Activated naive CD8-positive, alpha-beta T cell treated with anti-CD3 and anti-CD28 coated beads for 36 hours (primary cell): ENCODE measurements around the gene CROCC2. TPM values are rescaled to one million over a fixed set of nuclear protein-coding genes. Genes with fewer than 3 reads are reported as not detected.

ENCODE experiments used
- DNase-seq: peaks from one replicate; pipeline ENCODE4 v3.0.0; 2021
- H3K27ac Mint-ChIP-seq: one replicate; pipeline ENCODE4 v1.8.0; 2022; ENCODE audit warnings: mild to moderate bottlenecking, moderate library complexity, mixed read lengths
- H3K27me3 Mint-ChIP-seq: one replicate; pipeline ENCODE4 v1.8.0; 2022; ENCODE audit warnings: mild to moderate bottlenecking, mixed read lengths
- H3K36me3 Mint-ChIP-seq: one replicate; pipeline ENCODE4 v1.8.0; 2021; ENCODE audit warnings: mild to moderate bottlenecking, mixed read lengths
- H3K4me1 Mint-ChIP-seq: one replicate; pipeline ENCODE4 v1.8.0; 2021; ENCODE audit warnings: mixed read lengths
- H3K4me3 Mint-ChIP-seq: one replicate; pipeline ENCODE4 v1.8.0; 2022; ENCODE audit warnings: mild to moderate bottlenecking, moderate library complexity, mixed read lengths
- H3K9me3 Mint-ChIP-seq: one replicate; pipeline ENCODE4 v1.8.0; 2022; ENCODE audit warnings: mixed read lengths
- total RNA-seq, 2 experiments: library from RNA; stranded (reverse); gene quantifications; one replicate each; pipeline ENCODE4 v1.2.3, GENCODE V29; 2021

CROCC2 gene
- total RNA-seq, 2 experiments from 2014 or later, result not detected

DNA sequence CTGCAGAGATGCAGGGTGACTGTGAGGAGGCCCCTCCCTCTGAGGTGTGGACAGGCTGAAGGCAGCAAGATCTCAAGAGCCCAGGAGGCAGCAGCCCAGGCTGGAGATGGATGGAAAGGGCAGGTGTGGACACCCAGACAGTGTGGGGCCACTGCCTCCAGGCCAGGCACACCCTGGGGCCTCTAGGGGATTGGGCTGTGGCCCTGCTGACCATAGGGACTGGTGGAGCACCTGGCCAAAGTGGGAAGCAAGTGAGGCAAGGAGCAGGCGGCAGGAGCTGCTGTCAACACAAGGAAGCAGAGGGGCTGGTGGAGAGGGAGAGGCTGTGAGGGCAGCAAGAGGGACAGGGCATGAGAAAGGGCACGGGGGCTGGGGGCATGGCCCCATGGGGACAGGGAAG, 103.1 kb downstream of the CROCC2 start:
- Mint-ChIP-seq H3K36me3 (peaks cover 12% of the 10 kb centered on the region), H3K9me3 (peaks cover 12% of the 10 kb centered on the region), H3K4me3 (peak overlapping the region; percentile 59), H3K4me1 (peaks cover 37% of the 10 kb centered on the region), H3K27ac (peak overlapping the region; percentile 82), H3K27me3 (no peaks in the 10 kb centered on the region)
- DNase-seq, result no peak

DNA sequence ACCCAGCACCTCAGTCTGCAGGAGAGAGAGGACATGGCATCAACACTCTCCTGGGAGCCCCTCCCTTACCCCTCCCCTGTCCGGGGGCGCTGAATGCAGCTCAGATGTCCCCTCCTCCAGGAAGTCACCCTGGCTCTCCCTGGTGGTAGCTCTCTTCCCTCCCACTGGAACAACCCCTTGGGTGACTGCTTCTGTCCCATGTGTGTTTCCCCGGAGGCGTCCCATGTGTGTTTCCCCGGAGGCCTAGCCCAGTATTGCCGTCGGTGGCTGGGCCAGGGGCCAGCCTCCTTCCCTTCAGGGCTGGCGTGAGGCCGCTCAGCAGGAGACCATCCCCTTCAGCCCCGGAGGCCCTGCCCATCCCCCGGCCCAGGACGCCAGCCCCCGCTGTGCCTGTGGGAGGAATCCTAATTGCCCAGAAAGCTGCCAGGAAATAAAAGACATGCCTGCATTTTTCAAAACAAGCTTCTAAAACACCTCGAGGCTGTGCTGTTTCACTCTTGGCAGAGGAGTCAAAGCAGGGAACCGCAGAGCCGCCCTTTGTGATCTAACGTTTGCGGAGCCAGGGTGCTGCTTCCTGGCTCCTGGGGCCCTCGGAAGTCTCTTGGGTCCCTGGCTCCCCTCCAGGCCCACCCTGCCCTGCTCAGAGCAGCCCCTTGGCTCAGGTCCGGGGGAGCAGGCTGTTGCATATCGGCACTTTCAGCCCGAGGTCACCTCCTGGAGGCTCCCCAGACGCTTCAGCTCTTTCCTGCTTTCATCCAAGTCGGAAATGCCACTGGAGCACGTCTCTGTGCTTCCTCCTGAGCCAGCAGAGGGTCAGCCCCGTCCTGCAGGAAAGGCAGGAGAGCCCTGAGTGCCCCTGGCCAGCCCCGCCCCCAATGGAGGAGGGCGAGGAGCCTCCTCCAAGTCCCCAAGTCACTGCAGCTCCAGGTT, 103.7 kb downstream of the CROCC2 start:
- H3K36me3 Mint-ChIP-seq, result peaks cover 12% of the 10 kb centered on the region
- peak overlapping the region; percentile 54 for H3K4me3 Mint-ChIP-seq
- H3K4me1 Mint-ChIP-seq, result peaks cover 37% of the 10 kb centered on the region
- no peaks in the 10 kb centered on the region for H3K27me3 Mint-ChIP-seq
- peak overlapping the region; percentile 82 for H3K27ac Mint-ChIP-seq
- peak; percentile 54 for DNase-seq
- peaks cover 12% of the 10 kb centered on the region for H3K9me3 Mint-ChIP-seq

DNA sequence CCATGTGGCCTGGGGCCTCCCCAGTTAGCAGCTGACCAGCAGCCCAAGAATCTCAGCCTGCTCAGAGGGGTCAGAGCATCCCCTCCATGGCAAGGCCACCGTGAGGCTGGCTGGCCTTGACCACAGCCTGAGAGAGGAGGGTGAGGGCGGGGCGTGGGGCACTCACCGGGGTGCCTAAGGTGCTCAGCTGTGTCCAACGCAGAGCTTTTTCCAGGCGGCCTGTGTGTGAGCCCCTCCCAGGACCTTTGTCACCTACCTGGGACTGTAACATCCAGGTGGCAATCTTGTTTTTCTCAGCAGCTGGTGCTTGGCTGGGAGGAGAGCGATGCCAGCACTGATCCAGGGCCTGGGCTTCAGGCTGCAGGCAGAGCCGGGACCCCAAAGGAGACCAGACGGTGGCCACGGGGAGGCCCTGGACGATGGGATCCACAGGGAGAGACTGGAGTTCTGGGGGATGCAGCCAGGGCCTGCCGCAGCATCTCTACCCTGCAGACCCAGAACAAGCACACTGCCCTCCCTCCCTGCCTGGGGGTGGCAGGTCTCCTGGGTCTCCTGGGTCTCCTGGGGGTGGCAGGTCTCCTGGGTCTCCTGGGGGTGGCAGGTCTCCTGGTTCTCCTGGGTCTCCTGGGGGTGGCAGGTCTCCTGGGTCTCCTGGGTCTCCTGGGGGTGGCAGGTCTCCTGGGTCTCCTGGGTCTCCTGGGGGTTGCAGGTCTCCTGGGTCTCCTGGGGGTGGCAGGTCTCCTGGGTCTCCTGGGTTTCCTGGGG, 104.6 kb downstream of the CROCC2 start:
- H3K27ac Mint-ChIP-seq, result peak overlapping the region; percentile 82
- peak overlapping the region; percentile 54 for H3K4me3 Mint-ChIP-seq
- no peaks in the 10 kb centered on the region for H3K27me3 Mint-ChIP-seq
- H3K4me1 Mint-ChIP-seq, result peaks cover 37% of the 10 kb centered on the region
- peaks cover 6% of the 10 kb centered on the region for H3K36me3 Mint-ChIP-seq
- H3K9me3 Mint-ChIP-seq, result peaks cover 6% of the 10 kb centered on the region
- no peak for DNase-seq

DNA sequence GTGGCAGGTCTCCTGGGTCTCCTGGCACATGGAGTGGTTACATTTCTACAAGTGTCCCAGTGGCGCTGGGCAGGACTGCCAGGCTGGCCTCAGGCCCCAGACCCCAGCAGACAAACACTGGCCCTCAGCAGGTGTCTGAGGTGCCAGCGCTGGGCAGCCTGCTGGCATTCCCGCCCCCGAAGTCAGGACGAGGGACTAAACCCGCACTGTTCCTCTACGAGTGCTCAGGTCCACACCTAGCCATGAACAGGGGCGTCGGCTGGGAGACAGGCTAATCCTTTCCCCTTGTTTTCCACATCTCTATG, 105.1 kb downstream of the CROCC2 start:
- no peaks in the 10 kb centered on the region for H3K27me3 Mint-ChIP-seq
- peaks cover 36% of the 10 kb centered on the region for H3K4me1 Mint-ChIP-seq
- no peak for DNase-seq
- H3K36me3 Mint-ChIP-seq, result peaks cover 2% of the 10 kb centered on the region
- peaks cover under 1% of the 10 kb centered on the region for H3K9me3 Mint-ChIP-seq
- no peak overlapping the region for H3K4me3 Mint-ChIP-seq
- H3K27ac Mint-ChIP-seq, result peak overlapping the region; percentile 25

DNA sequence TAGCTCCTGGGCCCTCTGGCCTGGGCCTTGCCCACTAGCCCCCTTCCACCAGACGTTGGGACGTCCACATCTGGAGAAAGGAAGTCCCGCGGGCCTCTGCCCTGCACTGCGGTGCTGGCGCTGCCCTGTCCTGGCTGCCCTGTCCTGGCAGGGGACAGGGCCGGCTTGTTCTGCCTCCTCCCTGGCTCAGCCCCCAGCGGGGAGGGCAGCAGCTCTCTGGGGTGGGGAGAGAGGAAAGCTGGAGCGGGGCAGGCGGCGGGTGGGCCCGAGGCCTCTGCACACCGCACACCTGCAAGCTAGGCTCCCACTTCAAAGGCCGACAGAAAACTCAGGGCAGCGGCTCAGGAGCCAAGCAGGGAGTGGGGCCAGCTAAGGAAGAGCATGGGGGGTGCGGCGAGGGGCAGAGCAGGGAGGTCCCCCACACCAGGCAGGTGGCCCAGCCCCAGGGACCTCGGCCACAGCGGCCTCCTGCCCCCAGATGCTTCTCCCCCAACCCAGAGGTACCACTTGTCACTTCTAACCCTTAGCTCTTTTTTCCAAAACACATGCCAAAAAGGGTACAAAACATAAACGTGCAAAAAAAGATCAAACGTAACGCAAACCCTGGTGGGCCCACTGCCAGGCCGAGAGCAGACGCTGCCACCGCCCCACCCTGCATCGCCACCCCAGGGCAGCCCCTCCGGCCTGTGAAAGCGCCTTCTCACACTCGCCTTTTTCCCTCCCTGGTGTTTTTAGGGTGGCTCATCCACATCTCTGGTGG, 105.8 kb downstream of the CROCC2 start:
- Mint-ChIP-seq H3K27me3 (no peaks in the 10 kb centered on the region), H3K36me3 (peaks cover 2% of the 10 kb centered on the region), H3K4me3 (no peak overlapping the region), H3K9me3 (no peaks in the 10 kb centered on the region), H3K4me1 (peaks cover 30% of the 10 kb centered on the region), H3K27ac (peak overlapping the region; percentile 65)
- no peak for DNase-seq

- Mint-ChIP-seq H3K4me1 (peaks cover 18% of the 10 kb centered on the region), H3K4me3 (no peak overlapping the region), H3K27ac (no peak overlapping the region), H3K9me3 (no peaks in the 10 kb centered on the region), H3K36me3 (peaks cover 2% of the 10 kb centered on the region), H3K27me3 (no peaks in the 10 kb centered on the region)
- DNase-seq, result no peak
Observed at GRCh38 chr2:241014224-241014623, 108.1 kb downstream of the CROCC2 start.

- H3K4me3 Mint-ChIP-seq, result no peak overlapping the region
- no peak overlapping the region for H3K27ac Mint-ChIP-seq
- H3K27me3 Mint-ChIP-seq, result no peaks in the 10 kb centered on the region
- DNase-seq, result no peak
- peaks cover 13% of the 10 kb centered on the region for H3K4me1 Mint-ChIP-seq
- H3K36me3 Mint-ChIP-seq, result peaks cover 2% of the 10 kb centered on the region
- no peaks in the 10 kb centered on the region for H3K9me3 Mint-ChIP-seq
Observed at GRCh38 chr2:241014764-241015163, 108.6 kb downstream of the CROCC2 start.

DNA sequence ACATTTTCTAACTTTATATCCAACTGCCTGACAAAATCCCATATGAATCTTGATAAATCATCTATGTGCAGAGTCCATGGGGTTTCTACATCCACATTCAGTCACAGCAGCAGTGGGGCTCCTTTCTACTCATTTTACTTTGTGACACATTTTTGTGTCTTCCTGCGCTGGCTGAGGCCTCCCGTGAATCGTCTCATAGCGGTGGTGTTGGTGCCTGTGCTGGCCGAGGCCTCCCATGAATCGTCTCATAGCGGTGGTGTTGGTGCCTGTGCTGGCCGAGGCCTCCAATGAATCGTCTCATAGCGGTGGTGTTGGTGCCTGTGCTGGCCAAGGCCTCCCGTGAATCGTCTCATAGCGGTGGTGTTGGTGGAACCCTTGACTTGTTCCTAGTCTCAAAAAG, 109.3 kb downstream of the CROCC2 start:
- Mint-ChIP-seq H3K4me1 (peaks cover 7% of the 10 kb centered on the region), H3K36me3 (peaks cover 2% of the 10 kb centered on the region), H3K27me3 (no peaks in the 10 kb centered on the region), H3K4me3 (no peak overlapping the region), H3K9me3 (no peaks in the 10 kb centered on the region), H3K27ac (no peak overlapping the region)
- no peak for DNase-seq

DNA sequence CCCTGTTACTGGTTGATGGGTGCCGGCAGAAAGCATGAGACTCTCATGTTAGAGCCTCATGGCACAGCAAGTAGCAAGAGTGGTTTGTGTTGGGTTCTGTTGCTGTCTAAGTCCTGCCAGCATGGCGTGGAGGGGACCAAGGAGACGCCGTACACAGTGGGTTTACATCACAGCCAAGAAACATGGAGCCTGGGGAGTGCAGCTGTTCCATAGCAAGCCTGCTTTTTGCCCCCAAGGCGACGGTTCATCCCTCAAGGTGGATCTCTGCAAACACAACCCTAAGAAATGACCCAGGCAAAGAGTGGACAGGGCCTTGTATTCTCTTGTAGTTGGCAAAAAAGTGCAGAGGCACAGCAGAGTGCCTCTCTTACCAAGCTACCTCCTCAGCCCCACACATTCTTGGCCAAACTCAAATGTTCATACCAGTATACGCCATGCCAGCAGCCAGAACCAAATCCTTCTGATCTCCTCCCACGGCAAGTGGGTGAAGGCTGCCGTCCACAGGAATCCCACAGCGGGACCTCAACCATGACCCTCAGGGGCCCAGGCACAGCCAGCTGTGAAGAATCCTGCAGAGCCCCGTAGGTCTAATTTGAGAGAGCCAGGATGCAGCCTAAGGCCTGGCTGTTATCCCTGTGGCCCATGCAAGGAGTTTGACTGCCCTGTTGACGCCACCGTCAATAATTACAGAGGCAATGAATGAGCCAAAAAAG, 111.2 kb downstream of the CROCC2 start:
- Mint-ChIP-seq H3K4me1 (peaks cover 3% of the 10 kb centered on the region), H3K27me3 (no peaks in the 10 kb centered on the region), H3K36me3 (peaks cover 2% of the 10 kb centered on the region), H3K27ac (no peak overlapping the region), H3K4me3 (no peak overlapping the region), H3K9me3 (peaks cover 4% of the 10 kb centered on the region)
- DNase-seq, result no peak

DNA sequence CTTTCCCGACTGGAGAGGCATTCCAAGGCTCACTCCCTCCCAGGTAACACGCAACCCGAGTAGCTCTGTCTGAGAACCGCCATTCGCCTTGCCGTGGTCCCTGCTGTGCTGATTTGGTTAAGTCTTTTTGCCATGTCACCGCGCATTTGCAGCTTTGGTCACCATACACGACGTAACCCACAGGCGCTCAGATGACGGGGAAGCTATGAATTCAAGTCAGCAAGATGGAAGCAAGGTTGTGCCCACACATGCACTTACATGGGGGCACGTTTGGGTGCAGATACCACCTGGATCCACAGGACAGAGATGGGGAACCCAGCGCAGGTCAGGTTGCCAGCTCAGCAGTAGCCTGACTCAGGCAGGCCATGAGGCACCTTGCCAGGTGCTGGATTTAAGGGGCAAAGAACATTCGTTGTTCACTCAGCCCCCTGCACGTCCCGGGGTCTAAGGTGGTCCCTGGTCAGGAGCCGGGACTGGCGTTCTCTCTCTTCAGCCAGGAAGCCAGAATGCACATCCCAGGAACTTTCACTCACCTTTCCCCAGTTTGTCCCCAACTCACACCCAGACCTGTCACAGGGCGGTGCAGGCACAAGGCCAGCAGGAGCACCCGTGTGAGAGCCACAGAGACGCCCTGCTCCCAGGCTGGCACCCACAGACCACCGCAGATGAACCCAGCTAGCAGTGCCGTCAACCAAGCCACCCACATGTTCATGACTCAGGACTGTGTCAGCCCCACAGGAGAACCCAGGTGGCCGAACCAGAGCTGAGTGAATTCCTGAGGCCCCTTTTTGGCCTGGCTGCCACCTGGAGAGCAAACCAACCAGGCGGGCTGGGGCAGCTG, 112.1 kb downstream of the CROCC2 start:
- no peak for DNase-seq
- H3K4me3 Mint-ChIP-seq, result no peak overlapping the region
- H3K36me3 Mint-ChIP-seq, result no peaks in the 10 kb centered on the region
- H3K4me1 Mint-ChIP-seq, result no peaks in the 10 kb centered on the region
- H3K27ac Mint-ChIP-seq, result no peak overlapping the region
- no peaks in the 10 kb centered on the region for H3K27me3 Mint-ChIP-seq
- H3K9me3 Mint-ChIP-seq, result peaks cover 6% of the 10 kb centered on the region

DNA sequence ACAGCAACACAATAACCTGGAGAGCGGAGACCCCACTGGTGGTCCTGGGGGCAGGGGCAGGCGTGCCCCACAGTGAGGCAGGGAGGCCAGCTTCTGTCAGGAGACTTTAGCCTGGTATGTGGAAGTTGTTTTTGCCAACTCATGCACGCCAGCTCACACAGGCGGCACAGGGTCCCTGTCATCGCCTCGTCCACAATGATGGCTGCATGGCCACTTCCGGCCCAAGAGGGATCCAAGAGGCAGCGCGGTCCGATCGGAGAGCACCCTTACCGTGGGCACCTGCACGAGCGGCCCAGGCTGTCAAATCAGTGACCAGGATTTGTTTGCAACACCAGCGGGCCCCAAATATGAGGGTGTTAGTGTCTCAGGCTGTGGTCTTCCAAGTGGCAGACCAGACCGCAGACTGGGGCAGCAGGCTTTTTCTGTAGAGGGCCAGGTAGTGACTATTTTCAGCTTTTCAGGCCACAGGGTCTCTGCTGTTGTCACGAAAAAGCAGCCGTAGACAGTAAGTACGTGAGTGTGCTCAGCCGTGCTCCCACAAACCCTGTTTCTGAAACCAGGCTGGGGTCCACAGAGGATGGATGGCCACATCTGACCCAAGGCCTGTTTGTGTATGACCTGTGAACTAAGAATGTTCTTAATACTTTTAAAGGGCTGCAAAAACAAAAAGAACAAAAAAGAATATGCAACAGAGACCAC, 113.5 kb downstream of the CROCC2 start:
- H3K27me3 Mint-ChIP-seq, result no peaks in the 10 kb centered on the region
- no peaks in the 10 kb centered on the region for H3K4me1 Mint-ChIP-seq
- DNase-seq, result no peak
- peaks cover 6% of the 10 kb centered on the region for H3K9me3 Mint-ChIP-seq
- H3K27ac Mint-ChIP-seq, result no peak overlapping the region
- H3K36me3 Mint-ChIP-seq, result no peaks in the 10 kb centered on the region
- no peak overlapping the region for H3K4me3 Mint-ChIP-seq

GRCh38 chr2:241020201-241020600, 114.1 kb downstream of the CROCC2 start:
- H3K36me3 Mint-ChIP-seq, result peaks cover 4% of the 10 kb centered on the region
- no peak overlapping the region for H3K4me3 Mint-ChIP-seq
- H3K27me3 Mint-ChIP-seq, result no peaks in the 10 kb centered on the region
- H3K9me3 Mint-ChIP-seq, result peaks cover 8% of the 10 kb centered on the region
- H3K4me1 Mint-ChIP-seq, result no peaks in the 10 kb centered on the region
- no peak overlapping the region for H3K27ac Mint-ChIP-seq
- no peak for DNase-seq

DNA sequence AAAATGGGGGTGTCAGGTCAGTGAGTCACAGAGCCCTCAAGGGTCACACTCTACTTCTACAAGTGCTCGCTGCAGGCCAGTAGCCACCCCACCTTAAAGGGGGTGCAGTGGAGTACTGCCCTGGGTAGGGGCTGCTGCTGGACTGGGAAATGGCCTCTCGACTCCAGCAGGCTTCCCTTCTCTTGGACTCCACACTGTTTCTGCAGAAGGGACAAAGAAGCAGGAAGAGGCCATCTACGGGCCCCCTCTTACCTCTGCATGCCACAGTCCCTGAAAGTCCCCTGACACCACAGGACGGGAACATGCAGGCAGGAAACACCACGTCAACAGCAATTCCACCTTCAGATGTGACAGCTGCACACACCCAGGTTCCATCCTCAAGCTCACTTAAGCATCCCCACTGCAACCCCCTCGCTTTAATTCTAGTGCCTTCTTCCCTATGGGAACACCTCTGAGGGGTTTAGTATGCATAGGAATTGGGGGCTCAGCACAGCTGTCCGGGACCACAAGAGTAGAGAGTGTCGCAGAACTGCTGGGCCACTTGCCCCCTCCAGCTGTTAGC, 114.6 kb downstream of the CROCC2 start:
- no peak for DNase-seq
- no peak overlapping the region for H3K4me3 Mint-ChIP-seq

More for the DNA sequence above, 114.6 kb downstream of the CROCC2 start:
- no peaks in the 10 kb centered on the region for H3K27me3 Mint-ChIP-seq
- H3K36me3 Mint-ChIP-seq, result peaks cover 7% of the 10 kb centered on the region
- H3K27ac Mint-ChIP-seq, result no peak overlapping the region
- H3K4me1 Mint-ChIP-seq, result no peaks in the 10 kb centered on the region
- H3K9me3 Mint-ChIP-seq, result peaks cover 12% of the 10 kb centered on the region
